IPS-11a (cell line): ENCODE results near the gene METTL9.

Experiments used
- H3K4me3 ChIP-seq: one replicate; pipeline ENCODE4 v1.5.1; 2013; ENCODE audit warnings: low read depth, low read length, control low read depth

METTL9 gene

GRCh38 chr16:21703589-21704174 is 104.3 kb downstream of the METTL9 start:
- no peak overlapping the region for H3K4me3 ChIP-seq

GRCh38 chr16:21704266-21704665 is 104.9 kb downstream of the METTL9 start:
- H3K4me3 ChIP-seq: no peak overlapping the region

GRCh38 chr16:21704733-21705132 is 105.4 kb downstream of the METTL9 start:
- no peak overlapping the region for H3K4me3 ChIP-seq
